WTC11 (cell line): Measurements from ENCODE around the gene ACP3. TPM values are rescaled to one million over a fixed set of nuclear protein-coding genes. Genes with fewer than 3 reads are reported as not detected.
"Not testable (repeated sequence)": the region's sequence is repeated elsewhere in the genome, so short reads cannot be mapped to it uniquely, and the experiment has no call there.

Experiments
- ATAC-seq: fragments of 200-7000 bp; cut with Tn5 transposase; 2 replicates; pipeline ENCODE4 v1.10.0; 2021; ENCODE audit warnings: mild to moderate bottlenecking, moderate library complexity
- CTCF ChIA-PET: fragments of 300-600 bp; sonication (Branson Sonifier 250); formaldehyde crosslinking; loops from one replicate; lab custom pipeline; 2021; ENCODE audit warnings: antibody characterized with exemption; lab: Charles Lee
- POLR2A ChIA-PET: fragments of 350-600 bp; sonication (Branson Sonifier 250); formaldehyde crosslinking; loops from one replicate; lab custom pipeline; 2021; ENCODE audit warnings: antibody characterized with exemption; lab: Charles Lee
- DNase-seq: peaks from one replicate; pipeline ENCODE4 v3.0.0; 2021; ENCODE audit warnings: low spot score
- H3K27ac Mint-ChIP-seq: 2 replicates; pipeline ENCODE4 v1.8.0; 2021; ENCODE audit warnings: mixed read lengths
- H3K27me3 Mint-ChIP-seq: 2 replicates; pipeline ENCODE4 v1.8.0; 2021; ENCODE audit warnings: low read depth, mild to moderate bottlenecking, moderate library complexity, mixed read lengths
- H3K36me3 Mint-ChIP-seq: 2 replicates; pipeline ENCODE4 v1.8.0; 2021; ENCODE audit warnings: mixed read lengths
- H3K4me1 Mint-ChIP-seq: 2 replicates; pipeline ENCODE4 v1.8.0; 2022; ENCODE audit warnings: mixed read lengths
- H3K4me3 Mint-ChIP-seq: 2 replicates; pipeline ENCODE4 v1.8.0; 2021; ENCODE audit warnings: mild to moderate bottlenecking, moderate library complexity, mixed read lengths
- H3K9me3 Mint-ChIP-seq: 2 replicates; pipeline ENCODE4 v1.8.0; 2021; ENCODE audit warnings: mixed read lengths
- ARID4B ChIP-seq: sonication (generic); formaldehyde crosslinking; IDR thresholded peaks from 2 replicates; pipeline ENCODE4 v1.8.0; 2023; ENCODE audit warnings: missing genetic modification reagents, mild to moderate bottlenecking, borderline replicate concordance
- CREM ChIP-seq: sonication (generic); formaldehyde crosslinking; IDR thresholded peaks from 2 replicates; pipeline ENCODE4 v1.8.1; 2022; ENCODE audit warnings: mild to moderate bottlenecking, missing genetic modification reagents, moderate library complexity
- E2F5 ChIP-seq: sonication (generic); formaldehyde crosslinking; IDR thresholded peaks from 2 replicates; pipeline ENCODE4 v1.8.1; 2022; ENCODE audit warnings: mild to moderate bottlenecking, moderate library complexity, missing genetic modification reagents
- HMGA2 ChIP-seq: fragments of 250-450 bp; sonication (Bioruptor Pico); IDR thresholded peaks from 2 replicates; pipeline ENCODE4 v1.4.0; 2021; ENCODE audit warnings: mild to moderate bottlenecking, moderate library complexity
- IRF2 ChIP-seq: sonication (generic); formaldehyde crosslinking; IDR thresholded peaks from 2 replicates; pipeline ENCODE4 v1.8.0; 2022; ENCODE audit warnings: low read depth, missing genetic modification reagents, borderline replicate concordance
- JAZF1 ChIP-seq: fragments of 250-450 bp; sonication (Bioruptor Pico); IDR thresholded peaks from 2 replicates; pipeline ENCODE4 v1.9.0; 2021; ENCODE audit warnings: moderate library complexity, mild to moderate bottlenecking, inconsistent platforms
- MLX ChIP-seq: sonication (generic); formaldehyde crosslinking; IDR thresholded peaks from 2 replicates; pipeline ENCODE4 v1.8.1; 2023; ENCODE audit warnings: mild to moderate bottlenecking, missing genetic modification reagents, moderate library complexity
- MYBL2 ChIP-seq: sonication (generic); formaldehyde crosslinking; IDR thresholded peaks from 2 replicates; pipeline ENCODE4 v1.8.1; 2023; ENCODE audit warnings: mild to moderate bottlenecking, moderate library complexity, missing genetic modification reagents
- NR3C1 ChIP-seq: sonication (generic); formaldehyde crosslinking; conservative IDR thresholded peaks from 2 replicates; pipeline ENCODE4 v1.8.1; 2023; ENCODE audit warnings: low read depth, mild to moderate bottlenecking, missing genetic modification reagents
- TP53 ChIP-seq: sonication (generic); formaldehyde crosslinking; IDR thresholded peaks from 2 replicates; pipeline ENCODE4 v1.8.1; 2023; ENCODE audit warnings: mild to moderate bottlenecking, missing genetic modification reagents
- USF1 ChIP-seq: sonication (generic); formaldehyde crosslinking; IDR thresholded peaks from 2 replicates; pipeline ENCODE4 v1.8.0; 2022; ENCODE audit warnings: mild to moderate bottlenecking, missing genetic modification reagents
- ZBTB21 ChIP-seq: sonication (generic); formaldehyde crosslinking; IDR thresholded peaks from 2 replicates; pipeline ENCODE4 v1.8.1; 2023; ENCODE audit warnings: mild to moderate bottlenecking, missing genetic modification reagents, borderline replicate concordance
- total RNA-seq: library from RNA; stranded (reverse); gene quantifications from 3 replicates; pipeline ENCODE4 v1.2.3, GENCODE V29; 2021
- TF ChIP-seq, protein P1 (sequence below): sonication (generic); formaldehyde crosslinking; IDR thresholded peaks from 2 replicates; pipeline ENCODE4 v1.8.0; 2022; ENCODE audit warnings: missing genetic modification reagents
- TF ChIP-seq, protein P2 (sequence below): fragments of 250-450 bp; sonication (Bioruptor Pico); IDR thresholded peaks from 2 replicates; pipeline ENCODE4 v1.9.0; 2021; ENCODE audit warnings: mild to moderate bottlenecking, borderline replicate concordance
- TF ChIP-seq, protein P3 (sequence below): sonication (generic); formaldehyde crosslinking; IDR thresholded peaks from 2 replicates; pipeline ENCODE4 v1.8.1; 2022; ENCODE audit warnings: missing genetic modification reagents, borderline replicate concordance

Gene ACP3
- total RNA-seq, 1 experiment from 2014 or later: 2.5 TPM

DNA sequence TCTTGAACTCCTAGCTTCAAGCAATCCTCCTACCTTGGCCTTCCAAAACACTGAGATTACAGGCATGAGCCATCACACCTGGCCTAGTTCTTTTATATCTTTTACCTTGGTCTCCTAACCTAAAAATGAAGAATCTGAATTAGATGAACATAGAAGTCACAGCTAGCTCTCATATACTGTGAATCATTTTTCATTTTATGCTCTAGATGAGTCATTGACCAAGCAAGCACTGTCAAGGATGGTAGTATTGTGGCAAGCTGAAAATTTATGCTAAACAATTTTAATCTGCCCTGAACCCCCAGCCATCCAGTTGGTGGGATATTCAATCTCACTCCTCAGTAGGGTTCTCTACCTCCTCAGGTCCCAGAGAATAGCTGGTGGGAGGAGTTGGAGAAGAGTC is 51.8 kb downstream of the ACP3 start (continued):
- no peak for TF ChIP-seq MLX (CRISPR knock-in tag)
- no peak for TF ChIP-seq ARID4B (CRISPR knock-in tag)
- TF ChIP-seq CREM (CRISPR knock-in tag): no peak
- TF ChIP-seq MYBL2 (CRISPR knock-in tag): no peak
- TF ChIP-seq ZBTB21 (CRISPR knock-in tag): no peak
- TF ChIP-seq USF1 (CRISPR knock-in tag): no peak

GRCh38 chr3:132376945-132377354 is 59.7 kb downstream of the ACP3 start:
- H3K27ac Mint-ChIP-seq: peak overlapping the region; percentile 88
- ATAC-seq, DNase-seq, H3K27me3 Mint-ChIP-seq, POLR2A ChIA-PET: not testable (repeated sequence)
- H3K4me3 Mint-ChIP-seq: peak overlapping the region; percentile 67
- H3K9me3 Mint-ChIP-seq: peaks cover 16% of the 10 kb centered on the region
- H3K4me1 Mint-ChIP-seq: peaks cover 51% of the 10 kb centered on the region
- peaks cover 24% of the 10 kb centered on the region for H3K36me3 Mint-ChIP-seq
- CTCF ChIA-PET: interaction anchor here (1.1 kb wide), 1 partner anchor 12 kb away, joined by 3 read pairs; no protein-coding TSS in a partner anchor

DNA sequence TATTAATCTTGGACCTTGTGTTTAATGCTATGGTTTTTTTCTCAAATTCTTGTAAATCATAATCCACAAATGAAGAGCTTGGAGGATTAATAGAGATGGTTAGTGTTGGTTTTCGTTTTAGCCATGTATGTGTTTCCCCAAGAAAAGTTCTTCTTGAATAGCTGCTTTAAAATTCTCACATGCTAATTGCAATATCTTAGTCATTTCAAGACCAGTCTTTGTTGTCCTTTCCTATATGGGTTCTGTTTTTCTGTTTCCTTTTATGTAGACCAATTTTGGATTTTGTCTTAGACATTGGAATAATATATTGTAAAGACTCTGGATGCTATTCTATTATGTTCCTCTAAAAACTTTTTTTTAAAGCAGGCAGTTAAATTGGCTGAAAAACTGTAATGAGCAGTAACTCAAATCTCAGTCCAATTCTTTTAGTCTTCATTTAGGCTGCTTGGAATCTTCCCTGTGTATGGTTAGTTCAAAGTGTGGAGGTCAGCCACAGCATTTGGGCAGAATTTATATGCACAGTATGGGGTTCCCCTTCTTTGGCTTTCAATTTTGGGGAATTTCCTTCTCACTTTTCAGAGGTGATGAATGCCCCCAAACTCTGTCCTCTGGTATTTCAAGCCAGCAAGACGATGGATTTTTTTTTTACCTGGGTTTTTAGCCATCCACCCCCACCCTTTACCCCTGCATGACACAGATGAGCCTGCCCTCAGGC is 61.0 kb downstream of the ACP3 start:
- CTCF ChIA-PET: interaction anchor here (1.1 kb wide), 1 partner anchor 10 kb away, joined by 3 read pairs; no protein-coding TSS in a partner anchor
- no peak for ATAC-seq
- peaks cover 61% of the 10 kb centered on the region for H3K4me1 Mint-ChIP-seq
- peak overlapping the region; percentile 67 for H3K4me3 Mint-ChIP-seq
- no peak overlapping the region for H3K27ac Mint-ChIP-seq
- peaks cover 24% of the 10 kb centered on the region for H3K36me3 Mint-ChIP-seq
- POLR2A ChIA-PET: no interaction called here
- peaks cover 16% of the 10 kb centered on the region for H3K9me3 Mint-ChIP-seq
- no peaks in the 10 kb centered on the region for H3K27me3 Mint-ChIP-seq
- no peak for DNase-seq
- TF ChIP-seq, protein P1, sequence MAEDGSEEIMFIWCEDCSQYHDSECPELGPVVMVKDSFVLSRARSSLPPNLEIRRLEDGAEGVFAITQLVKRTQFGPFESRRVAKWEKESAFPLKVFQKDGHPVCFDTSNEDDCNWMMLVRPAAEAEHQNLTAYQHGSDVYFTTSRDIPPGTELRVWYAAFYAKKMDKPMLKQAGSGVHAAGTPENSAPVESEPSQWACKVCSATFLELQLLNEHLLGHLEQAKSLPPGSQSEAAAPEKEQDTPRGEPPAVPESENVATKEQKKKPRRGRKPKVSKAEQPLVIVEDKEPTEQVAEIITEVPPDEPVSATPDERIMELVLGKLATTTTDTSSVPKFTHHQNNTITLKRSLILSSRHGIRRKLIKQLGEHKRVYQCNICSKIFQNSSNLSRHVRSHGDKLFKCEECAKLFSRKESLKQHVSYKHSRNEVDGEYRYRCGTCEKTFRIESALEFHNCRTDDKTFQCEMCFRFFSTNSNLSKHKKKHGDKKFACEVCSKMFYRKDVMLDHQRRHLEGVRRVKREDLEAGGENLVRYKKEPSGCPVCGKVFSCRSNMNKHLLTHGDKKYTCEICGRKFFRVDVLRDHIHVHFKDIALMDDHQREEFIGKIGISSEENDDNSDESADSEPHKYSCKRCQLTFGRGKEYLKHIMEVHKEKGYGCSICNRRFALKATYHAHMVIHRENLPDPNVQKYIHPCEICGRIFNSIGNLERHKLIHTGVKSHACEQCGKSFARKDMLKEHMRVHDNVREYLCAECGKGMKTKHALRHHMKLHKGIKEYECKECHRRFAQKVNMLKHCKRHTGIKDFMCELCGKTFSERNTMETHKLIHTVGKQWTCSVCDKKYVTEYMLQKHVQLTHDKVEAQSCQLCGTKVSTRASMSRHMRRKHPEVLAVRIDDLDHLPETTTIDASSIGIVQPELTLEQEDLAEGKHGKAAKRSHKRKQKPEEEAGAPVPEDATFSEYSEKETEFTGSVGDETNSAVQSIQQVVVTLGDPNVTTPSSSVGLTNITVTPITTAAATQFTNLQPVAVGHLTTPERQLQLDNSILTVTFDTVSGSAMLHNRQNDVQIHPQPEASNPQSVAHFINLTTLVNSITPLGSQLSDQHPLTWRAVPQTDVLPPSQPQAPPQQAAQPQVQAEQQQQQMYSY (CRISPR knock-in tag): no peak
- TF ChIP-seq E2F5 (CRISPR knock-in tag) (no peak), NR3C1 (CRISPR knock-in tag) (no peak), HMGA2 (CRISPR knock-in tag) (no peak), JAZF1 (CRISPR knock-in tag) (no peak), TP53 (no peak), IRF2 (CRISPR knock-in tag) (no peak)
- TF ChIP-seq, protein P2, sequence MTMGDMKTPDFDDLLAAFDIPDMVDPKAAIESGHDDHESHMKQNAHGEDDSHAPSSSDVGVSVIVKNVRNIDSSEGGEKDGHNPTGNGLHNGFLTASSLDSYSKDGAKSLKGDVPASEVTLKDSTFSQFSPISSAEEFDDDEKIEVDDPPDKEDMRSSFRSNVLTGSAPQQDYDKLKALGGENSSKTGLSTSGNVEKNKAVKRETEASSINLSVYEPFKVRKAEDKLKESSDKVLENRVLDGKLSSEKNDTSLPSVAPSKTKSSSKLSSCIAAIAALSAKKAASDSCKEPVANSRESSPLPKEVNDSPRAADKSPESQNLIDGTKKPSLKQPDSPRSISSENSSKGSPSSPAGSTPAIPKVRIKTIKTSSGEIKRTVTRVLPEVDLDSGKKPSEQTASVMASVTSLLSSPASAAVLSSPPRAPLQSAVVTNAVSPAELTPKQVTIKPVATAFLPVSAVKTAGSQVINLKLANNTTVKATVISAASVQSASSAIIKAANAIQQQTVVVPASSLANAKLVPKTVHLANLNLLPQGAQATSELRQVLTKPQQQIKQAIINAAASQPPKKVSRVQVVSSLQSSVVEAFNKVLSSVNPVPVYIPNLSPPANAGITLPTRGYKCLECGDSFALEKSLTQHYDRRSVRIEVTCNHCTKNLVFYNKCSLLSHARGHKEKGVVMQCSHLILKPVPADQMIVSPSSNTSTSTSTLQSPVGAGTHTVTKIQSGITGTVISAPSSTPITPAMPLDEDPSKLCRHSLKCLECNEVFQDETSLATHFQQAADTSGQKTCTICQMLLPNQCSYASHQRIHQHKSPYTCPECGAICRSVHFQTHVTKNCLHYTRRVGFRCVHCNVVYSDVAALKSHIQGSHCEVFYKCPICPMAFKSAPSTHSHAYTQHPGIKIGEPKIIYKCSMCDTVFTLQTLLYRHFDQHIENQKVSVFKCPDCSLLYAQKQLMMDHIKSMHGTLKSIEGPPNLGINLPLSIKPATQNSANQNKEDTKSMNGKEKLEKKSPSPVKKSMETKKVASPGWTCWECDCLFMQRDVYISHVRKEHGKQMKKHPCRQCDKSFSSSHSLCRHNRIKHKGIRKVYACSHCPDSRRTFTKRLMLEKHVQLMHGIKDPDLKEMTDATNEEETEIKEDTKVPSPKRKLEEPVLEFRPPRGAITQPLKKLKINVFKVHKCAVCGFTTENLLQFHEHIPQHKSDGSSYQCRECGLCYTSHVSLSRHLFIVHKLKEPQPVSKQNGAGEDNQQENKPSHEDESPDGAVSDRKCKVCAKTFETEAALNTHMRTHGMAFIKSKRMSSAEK (CRISPR knock-in tag): no peak
- TF ChIP-seq, protein P3, sequence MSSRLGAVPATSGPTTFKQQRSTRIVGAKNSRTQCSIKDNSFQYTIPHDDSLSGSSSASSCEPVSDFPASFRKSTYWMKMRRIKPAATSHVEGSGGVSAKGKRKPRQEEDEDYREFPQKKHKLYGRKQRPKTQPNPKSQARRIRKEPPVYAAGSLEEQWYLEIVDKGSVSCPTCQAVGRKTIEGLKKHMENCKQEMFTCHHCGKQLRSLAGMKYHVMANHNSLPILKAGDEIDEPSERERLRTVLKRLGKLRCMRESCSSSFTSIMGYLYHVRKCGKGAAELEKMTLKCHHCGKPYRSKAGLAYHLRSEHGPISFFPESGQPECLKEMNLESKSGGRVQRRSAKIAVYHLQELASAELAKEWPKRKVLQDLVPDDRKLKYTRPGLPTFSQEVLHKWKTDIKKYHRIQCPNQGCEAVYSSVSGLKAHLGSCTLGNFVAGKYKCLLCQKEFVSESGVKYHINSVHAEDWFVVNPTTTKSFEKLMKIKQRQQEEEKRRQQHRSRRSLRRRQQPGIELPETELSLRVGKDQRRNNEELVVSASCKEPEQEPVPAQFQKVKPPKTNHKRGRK (CRISPR knock-in tag): no peak
